GM23248 (cell line): ENCODE measurements around the gene NIPA2.
"Not testable (repeated sequence)": the region's sequence is repeated elsewhere in the genome, so short reads cannot be mapped to it uniquely, and the experiment has no call there.

Source experiments
- EZH2 ChIP-seq: fragments of 200-600 bp; sonication (generic); IDR thresholded peaks from 2 replicates; pipeline ENCODE4 v1.6.1; 2018; ENCODE audit warnings: antibody characterized with exemption, mild to moderate bottlenecking; ENCODE audit not compliant: insufficient read depth, poor library complexity, severe bottlenecking
- EZH2phosphoT487 ChIP-seq: fragments of 200-600 bp; sonication (generic); IDR thresholded peaks from 2 replicates; pipeline ENCODE4 v1.6.1; 2018; ENCODE audit warnings: antibody characterized with exemption, moderate library complexity, mild to moderate bottlenecking, low read depth; ENCODE audit not compliant: insufficient read depth

- not testable (repeated sequence) for TF ChIP-seq EZH2phosphoT487, EZH2
These were observed 30.6 kb upstream of the NIPA2 start for GRCh38 chr15:22807831-22808230.
